ENCODE data around the gene PCK2.
A peak's percentile ranks its signal among the peaks of the same experiment; 100 is the strongest.

Gene PCK2

DNA sequence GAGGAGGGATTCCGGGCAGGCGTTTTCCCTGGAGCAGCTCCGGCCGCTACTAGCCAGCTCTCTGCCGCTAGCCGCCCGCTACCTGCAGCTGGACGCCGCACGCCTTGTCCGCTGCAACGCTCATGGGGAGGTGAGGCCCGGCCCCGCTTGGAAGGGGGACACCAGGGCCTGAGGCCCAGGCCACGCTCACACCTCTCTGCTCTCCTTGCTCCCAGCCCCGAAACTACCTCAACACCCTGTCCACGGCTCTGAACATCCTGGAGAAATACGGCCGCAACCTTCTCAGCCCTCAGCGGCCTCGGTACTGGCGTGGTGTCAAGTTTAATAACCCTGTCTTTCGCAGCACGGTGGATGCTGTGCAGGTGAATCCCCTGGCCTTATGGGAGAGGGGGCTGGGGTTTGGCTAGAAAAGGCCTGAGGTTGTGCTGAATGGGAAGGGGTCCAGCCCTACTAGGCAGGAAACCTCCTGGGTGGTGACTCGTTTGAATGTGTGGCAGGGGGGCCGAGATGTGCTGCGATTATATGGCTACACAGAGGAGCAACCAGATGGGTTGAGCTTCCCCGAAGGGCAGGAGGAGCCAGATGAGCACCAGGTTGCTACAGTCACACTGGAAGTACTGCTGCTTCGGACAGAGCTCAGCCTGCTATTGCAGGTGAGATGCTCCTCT is 53.8 kb downstream of the PCK2 start:
- H3K27me3 ChIP-seq (ENCODE audit: control insufficient read depth, insufficient read depth, low read length): no peaks in the 10 kb centered on the region
- H3K4me2 ChIP-seq (ENCODE audit: low read length): peak overlapping the region; percentile 95
- H3K4me3 ChIP-seq (ENCODE audit: low read length): peak overlapping the region; percentile 93
- peak overlapping the region; percentile 90 for H3K9ac ChIP-seq (ENCODE audit: low read depth, low read length)
- peaks cover 29% of the 10 kb centered on the region for H3K4me1 ChIP-seq (ENCODE audit: control insufficient read depth, insufficient read depth, low read length)
- H3K9me3 ChIP-seq (replicated peaks; ENCODE audit: low read length): no peaks in the 10 kb centered on the region
- peaks cover 40% of the 10 kb centered on the region for H3K36me3 ChIP-seq (ENCODE audit: insufficient read depth, low read length)

- H3K4me2 ChIP-seq (ENCODE audit: low read length): no peak overlapping the region
- H3K9me3 ChIP-seq (replicated peaks; ENCODE audit: low read length): no peaks in the 10 kb centered on the region
- H3K4me3 ChIP-seq (ENCODE audit: low read length): no peak overlapping the region
- peaks cover 18% of the 10 kb centered on the region for H3K4me1 ChIP-seq (ENCODE audit: control insufficient read depth, insufficient read depth, low read length)
- H3K27me3 ChIP-seq (ENCODE audit: control insufficient read depth, insufficient read depth, low read length): no peaks in the 10 kb centered on the region
- H3K36me3 ChIP-seq (ENCODE audit: insufficient read depth, low read length): peaks cover 34% of the 10 kb centered on the region
- H3K9ac ChIP-seq (ENCODE audit: low read depth, low read length): no peak overlapping the region
Measured at GRCh38 chr14:24149302-24149969, 55.3 kb downstream of the PCK2 start.

- peaks cover 39% of the 10 kb centered on the region for H3K36me3 ChIP-seq (ENCODE audit: insufficient read depth, low read length)
- no peak overlapping the region for H3K4me2 ChIP-seq (ENCODE audit: low read length)
- H3K4me3 ChIP-seq (ENCODE audit: low read length): no peak overlapping the region
- peaks cover 18% of the 10 kb centered on the region for H3K4me1 ChIP-seq (ENCODE audit: control insufficient read depth, insufficient read depth, low read length)
- H3K27me3 ChIP-seq (ENCODE audit: control insufficient read depth, insufficient read depth, low read length): no peaks in the 10 kb centered on the region
- H3K9ac ChIP-seq (ENCODE audit: low read depth, low read length): no peak overlapping the region
- no peaks in the 10 kb centered on the region for H3K9me3 ChIP-seq (replicated peaks; ENCODE audit: low read length)
Measured at GRCh38 chr14:24150061-24150460, 56.0 kb downstream of the PCK2 start.

DNA sequence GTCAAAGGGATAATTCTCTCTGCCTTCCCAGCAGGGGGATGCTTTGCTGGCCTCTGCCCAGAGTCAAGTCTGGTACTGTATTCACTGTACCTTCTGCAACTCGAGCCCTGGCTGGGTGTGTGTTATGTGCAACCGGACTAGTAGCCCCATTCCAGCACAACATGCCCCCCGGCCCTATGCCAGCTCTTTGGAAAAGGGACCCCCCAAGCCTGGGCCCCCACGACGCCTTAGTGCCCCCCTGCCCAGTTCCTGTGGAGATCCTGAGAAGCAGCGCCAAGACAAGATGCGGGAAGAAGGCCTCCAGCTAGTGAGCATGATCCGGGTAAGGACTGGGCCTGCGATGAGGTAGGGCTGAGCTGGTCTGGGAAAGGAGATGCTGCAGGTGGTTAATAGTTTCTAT is 56.5 kb downstream of the PCK2 start:
- H3K4me2 ChIP-seq (ENCODE audit: low read length): no peak overlapping the region
- H3K27me3 ChIP-seq (ENCODE audit: control insufficient read depth, insufficient read depth, low read length): no peaks in the 10 kb centered on the region
- no peak overlapping the region for H3K9ac ChIP-seq (ENCODE audit: low read depth, low read length)
- H3K4me3 ChIP-seq (ENCODE audit: low read length): no peak overlapping the region
- peaks cover 13% of the 10 kb centered on the region for H3K4me1 ChIP-seq (ENCODE audit: control insufficient read depth, insufficient read depth, low read length)
- no peaks in the 10 kb centered on the region for H3K9me3 ChIP-seq (replicated peaks; ENCODE audit: low read length)
- H3K36me3 ChIP-seq (ENCODE audit: insufficient read depth, low read length): peaks cover 44% of the 10 kb centered on the region

DNA sequence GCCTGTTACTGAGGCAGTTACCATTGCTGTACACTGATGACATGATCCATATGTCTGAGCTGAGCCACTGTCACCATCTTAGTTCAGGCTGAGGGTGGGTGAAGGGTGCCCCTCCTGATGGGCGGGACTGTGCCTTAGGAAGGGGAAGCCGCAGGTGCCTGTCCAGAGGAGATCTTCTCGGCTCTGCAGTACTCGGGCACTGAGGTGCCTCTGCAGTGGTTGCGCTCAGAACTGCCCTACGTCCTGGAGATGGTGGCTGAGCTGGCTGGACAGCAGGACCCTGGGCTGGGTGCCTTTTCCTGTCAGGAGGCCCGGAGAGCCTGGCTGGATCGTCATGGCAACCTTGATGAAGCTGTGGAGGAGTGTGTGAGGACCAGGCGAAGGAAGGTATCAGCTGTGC is 56.9 kb downstream of the PCK2 start:
- Histone ChIP-seq H3K36me3 (ENCODE audit: insufficient read depth, low read length) (peaks cover 48% of the 10 kb centered on the region), H3K9ac (ENCODE audit: low read depth, low read length) (no peak overlapping the region), H3K27me3 (ENCODE audit: control insufficient read depth, insufficient read depth, low read length) (no peaks in the 10 kb centered on the region), H3K4me1 (ENCODE audit: control insufficient read depth, insufficient read depth, low read length) (peaks cover 8% of the 10 kb centered on the region), H3K4me3 (ENCODE audit: low read length) (no peak overlapping the region), H3K4me2 (ENCODE audit: low read length) (no peak overlapping the region), H3K9me3 (replicated peaks; ENCODE audit: low read length) (no peaks in the 10 kb centered on the region)

DNA sequence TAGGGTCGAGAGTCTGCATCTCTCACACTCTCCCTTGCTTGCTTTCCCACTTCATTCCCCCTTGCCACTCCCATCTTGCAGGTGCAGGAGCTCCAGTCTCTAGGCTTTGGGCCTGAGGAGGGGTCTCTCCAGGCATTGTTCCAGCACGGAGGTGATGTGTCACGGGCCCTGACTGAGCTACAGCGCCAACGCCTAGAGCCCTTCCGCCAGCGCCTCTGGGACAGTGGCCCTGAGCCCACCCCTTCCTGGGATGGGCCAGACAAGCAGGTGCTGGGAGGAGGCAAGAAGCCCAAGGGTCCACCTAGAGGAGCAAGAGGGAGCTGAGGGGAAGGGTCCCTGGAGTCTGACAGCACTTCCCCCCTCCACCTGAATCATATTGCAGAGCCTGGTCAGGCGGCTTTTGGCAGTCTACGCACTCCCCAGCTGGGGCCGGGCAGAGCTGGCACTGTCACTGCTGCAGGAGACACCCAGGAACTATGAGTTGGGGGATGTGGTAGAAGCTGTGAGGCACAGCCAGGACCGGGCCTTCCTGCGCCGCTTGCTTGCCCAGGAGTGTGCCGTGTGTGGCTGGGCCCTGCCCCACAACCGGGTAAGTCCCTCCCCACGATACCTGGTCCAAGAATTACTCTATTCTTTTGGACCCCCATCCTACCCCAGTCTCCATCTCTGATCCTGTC is 57.4 kb downstream of the PCK2 start:
- Histone ChIP-seq H3K4me3 (ENCODE audit: low read length) (no peak overlapping the region), H3K4me2 (ENCODE audit: low read length) (no peak overlapping the region), H3K36me3 (ENCODE audit: insufficient read depth, low read length) (peaks cover 49% of the 10 kb centered on the region), H3K4me1 (ENCODE audit: control insufficient read depth, insufficient read depth, low read length) (peaks cover 7% of the 10 kb centered on the region), H3K9ac (ENCODE audit: low read depth, low read length) (no peak overlapping the region), H3K27me3 (ENCODE audit: control insufficient read depth, insufficient read depth, low read length) (no peaks in the 10 kb centered on the region), H3K9me3 (replicated peaks; ENCODE audit: low read length) (no peaks in the 10 kb centered on the region)

All from skeletal muscle satellite cell (primary cell).